NCI-H345 treated with DMSO at 0.1 percent for 48 hours (cell line): Measurements from ENCODE around the gene PARVB.
A peak's percentile ranks its signal among the peaks of the same experiment; 100 is the strongest.
"Not testable (repeated sequence)": the region's sequence is repeated elsewhere in the genome, so short reads cannot be mapped to it uniquely, and the experiment has no call there.

Source experiments
- DNase-seq: peaks from one replicate; lab custom pipeline; 2025; ENCODE audit not compliant: unreplicated experiment; lab: John Stamatoyannopoulos, UW

The PARVB gene

DNA sequence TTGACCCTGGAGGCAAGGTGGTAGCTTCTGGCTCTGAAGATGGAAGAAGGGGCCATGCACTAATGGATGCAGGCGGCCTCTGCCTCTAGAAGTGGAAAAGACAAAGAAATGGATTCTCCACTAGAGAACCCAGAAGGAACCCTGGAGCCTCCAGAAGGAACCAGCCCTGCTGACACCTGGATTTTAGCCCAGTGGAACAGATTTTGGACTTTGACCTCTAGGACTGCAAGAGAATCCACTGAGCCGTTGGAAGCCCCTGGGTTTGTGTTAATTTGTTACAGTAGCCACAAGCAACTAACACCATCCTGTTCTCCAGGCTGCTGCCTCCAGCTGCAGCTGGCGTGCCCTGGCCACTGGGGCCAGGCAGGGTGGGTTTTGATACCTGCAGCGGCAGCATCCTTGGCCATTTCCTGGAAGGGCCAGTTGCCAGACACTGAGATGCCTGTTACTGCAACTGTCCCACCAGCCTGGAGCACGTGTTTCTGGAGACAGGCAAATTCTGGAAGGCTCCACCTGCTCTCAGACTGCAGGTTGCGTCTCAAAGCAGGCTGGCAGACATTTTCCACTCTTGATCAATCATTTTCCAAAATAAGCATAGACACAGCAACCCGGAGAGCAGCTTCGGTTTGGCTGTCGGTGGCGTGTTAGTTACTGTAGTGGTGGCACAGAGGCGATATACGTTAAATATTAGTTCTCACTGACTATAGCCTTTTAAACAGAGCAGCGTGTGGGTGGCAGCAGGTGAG, 79.8 kb downstream of the PARVB start:
- no peak for DNase-seq

DNA sequence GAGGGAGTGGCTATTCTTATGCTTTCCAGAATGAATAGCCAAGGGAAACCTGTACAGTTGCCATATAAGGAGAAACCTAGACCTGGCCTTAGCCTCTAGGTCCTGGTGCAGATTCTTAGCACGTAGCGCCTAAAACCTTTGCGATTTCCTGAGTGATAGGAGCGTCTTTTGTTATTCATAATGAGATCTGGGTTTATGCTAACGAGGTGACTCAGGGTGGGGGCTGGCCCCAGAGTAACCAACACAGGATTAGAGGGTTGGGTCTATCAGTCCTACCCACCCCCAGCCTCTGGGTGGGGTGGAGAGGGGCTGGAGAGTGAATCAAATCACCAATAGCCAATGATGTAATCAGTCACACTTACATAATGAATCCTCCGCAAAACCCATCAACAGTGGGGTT, 83.2 kb downstream of the PARVB start:
- DNase-seq: no peak

DNA sequence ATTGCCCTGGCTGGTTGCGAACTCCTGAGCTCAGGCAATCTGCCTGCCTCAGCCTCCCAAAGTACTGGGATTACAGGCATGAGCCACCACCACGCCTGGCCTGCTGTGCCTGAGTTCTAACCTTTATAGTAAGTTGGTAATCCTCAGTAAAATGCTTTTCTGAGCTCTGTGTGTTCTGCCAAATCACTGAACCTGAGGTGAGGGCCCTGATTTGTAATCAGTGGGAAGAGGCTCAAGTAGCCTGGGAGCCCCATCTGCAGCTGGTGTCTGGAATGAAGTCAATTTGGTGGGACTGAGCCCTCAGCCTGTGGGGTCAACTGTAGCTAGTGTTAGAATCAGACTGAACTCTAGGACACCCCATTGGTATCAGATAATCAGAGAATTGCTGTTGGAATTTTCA, 84.0 kb downstream of the PARVB start:
- DNase-seq: no peak

DNA sequence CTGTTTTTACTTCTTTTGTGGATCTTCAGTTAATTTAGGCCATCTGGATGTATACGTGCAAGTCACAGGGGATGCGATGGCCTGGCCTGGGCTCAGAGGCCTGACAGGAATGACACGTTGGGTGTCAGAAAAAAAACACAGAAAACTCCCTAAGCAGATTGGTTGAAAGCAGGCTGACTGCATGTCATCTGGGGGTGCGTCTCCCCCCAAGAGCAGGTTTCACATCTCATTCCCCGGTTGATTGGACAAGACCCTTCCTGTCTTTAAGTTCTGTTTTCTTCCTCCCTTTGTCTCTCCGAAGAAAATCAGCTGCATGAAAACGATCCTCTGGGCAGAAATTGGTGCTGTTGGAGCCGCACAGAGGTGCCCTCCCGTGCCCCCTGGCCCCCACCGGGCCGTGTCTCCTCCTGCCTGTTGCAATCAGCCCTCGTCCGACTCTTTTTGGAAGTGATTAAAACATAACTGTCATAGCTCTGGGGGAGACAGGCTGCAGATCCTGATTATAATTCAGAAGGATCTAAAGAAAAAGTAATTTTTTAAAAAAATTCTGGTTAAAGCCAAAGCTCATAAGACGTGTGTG, 84.8 kb downstream of the PARVB start:
- no peak for DNase-seq

DNA sequence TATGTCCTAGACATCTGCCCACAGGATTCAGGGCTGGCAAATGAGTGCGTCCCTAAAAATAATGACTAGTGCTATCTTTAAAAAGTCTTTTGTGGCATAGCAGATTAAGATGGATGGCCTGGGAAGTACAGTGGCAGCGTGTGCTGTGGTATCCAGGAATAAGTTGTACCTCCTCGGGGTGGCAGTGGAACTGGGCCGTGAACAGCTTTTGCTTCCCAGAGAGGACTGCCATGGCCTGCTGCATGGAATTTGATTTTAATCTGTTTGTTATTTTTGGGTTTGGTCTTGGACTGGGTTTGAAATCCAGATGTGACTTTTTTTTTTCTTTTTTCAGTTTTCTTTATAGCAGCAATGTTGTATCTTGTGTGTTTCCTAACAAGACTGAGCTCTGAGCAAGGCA, 85.3 kb downstream of the PARVB start:
- DNase-seq: no peak

DNA sequence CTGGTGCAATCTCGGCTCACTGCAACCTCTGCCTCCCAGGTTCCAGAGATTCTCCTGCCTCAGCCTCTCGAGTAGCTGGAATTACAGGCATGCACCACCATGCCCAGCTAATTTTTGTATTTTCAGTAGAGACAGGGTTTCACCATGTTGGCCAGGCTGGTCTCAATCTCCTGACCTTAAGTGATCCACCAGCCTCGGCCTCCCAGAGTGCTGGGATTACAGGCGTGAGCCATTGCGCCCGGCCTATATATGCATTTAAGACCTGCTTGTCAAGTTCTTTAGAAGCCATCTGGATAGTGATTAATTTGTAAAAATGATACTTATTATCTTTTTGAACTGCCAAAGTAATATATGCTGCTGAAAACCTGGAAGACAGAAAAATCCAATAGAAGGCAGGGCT, 86.6 kb downstream of the PARVB start:
- DNase-seq: not testable (repeated sequence)

DNA sequence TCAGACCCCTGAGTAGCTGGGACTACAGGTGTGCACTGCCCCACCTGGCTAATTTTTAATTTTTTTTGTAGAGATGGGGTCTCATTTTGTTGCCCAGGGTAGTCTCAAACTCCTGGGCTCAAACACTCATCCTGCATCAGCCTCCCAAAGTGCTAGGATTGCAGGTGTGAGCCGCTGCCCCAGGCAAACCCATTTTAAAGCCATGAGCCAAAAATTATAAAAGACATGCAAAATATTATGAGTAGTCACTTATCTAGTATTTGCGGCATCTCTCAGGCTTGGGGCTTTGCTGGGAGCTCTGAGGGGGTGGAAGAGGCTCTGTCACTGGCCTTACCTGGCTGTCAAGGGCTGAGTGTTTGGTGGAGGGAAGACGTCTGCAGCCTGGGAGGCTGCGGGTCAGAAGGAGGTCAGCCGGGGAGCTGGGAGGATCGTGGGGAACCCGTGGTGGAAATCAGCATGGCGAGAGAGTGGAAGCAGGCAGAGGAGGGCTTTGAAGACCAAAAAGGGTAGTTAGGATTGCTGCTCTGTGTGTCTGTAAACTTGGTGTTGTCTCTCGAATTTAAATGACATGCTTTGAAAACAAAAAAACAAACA, 87.6 kb downstream of the PARVB start:
- no peak for DNase-seq

DNA sequence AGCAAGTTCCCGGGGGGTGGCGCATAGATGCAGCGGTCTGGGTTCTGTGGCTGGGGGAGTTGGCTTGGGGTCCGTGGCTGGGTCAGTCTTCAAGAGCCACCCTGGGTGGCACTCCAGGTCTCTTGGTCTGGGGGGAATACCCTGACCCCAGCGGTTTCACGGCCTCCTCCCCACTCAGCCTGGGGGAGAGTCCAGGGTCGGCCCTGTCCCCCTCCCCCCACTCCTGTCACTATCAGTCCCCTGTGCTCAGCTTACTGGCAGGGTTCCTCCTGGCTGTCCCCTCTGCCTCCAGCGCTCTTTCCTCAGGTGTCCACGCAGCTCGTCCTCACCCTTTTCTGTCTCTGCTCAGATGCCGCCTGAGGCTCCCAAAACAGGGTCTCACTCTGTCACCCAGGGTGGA, 88.1 kb downstream of the PARVB start:
- DNase-seq: no peak

DNA sequence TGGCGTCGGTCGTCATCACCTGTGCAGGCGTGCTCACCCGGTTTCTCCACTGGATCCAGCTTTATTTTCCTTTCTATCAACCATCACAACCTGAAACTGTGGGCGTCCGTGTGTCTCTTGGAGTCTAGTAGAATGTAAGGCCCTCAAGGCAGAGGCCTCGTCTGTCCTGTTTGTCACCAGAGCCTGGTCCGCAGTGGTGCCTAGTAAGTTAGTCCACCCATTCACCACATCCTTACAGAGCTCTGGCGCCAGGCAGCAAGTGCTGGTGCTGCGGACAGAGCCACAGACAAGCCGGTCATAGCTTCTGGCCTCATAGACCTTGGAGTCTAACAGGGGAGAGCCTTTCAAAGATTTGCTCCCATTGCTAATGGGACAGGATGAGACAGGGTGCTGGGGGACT, 92.2 kb downstream of the PARVB start:
- no peak for DNase-seq

DNA sequence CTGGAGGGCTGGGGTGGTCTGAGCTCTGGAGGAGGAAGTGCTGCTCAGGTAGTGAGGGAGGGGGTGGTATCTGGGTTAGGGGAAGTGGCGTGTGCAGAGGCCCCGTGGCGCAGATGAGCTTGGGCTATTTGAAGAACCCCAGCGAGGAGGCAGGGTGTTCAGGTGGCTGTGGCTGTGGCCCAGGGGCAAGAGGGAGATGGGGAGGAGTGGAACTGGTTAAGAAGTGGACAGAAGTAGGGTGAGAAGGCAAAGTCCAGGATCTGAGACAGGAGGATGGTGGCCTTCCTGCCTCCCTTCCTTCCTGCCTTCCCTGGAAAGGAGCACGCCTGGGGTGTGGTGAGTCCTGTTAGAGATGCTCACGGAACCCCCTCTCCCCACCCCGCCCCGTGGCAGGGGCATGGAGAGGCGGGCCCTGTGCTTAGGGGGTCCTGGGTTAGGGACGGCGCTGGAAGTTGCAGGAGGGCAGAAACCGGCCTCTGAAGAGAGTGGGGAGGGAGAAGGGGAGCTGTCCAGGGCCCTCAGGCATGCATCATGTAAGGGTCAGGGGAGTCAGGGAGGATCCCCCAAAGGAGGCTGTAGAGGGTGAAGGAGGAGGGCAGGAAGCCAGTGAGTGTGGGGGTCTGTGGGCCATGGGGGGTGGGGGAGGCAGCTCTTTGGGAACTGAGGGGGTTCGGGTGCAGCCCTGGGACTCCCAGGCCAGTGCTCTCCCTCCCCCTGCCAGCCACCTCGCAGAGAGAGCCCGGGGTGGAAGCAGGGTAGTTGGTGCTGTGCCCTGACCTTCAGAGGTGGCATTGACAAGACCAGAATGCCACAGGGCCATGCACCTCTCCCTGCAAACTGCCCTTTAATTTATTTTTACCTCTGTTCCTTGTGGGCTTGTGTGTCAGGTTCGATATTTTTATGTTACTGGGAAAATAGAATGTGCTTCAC, 92.9 kb downstream of the PARVB start:
- no peak for DNase-seq

DNA sequence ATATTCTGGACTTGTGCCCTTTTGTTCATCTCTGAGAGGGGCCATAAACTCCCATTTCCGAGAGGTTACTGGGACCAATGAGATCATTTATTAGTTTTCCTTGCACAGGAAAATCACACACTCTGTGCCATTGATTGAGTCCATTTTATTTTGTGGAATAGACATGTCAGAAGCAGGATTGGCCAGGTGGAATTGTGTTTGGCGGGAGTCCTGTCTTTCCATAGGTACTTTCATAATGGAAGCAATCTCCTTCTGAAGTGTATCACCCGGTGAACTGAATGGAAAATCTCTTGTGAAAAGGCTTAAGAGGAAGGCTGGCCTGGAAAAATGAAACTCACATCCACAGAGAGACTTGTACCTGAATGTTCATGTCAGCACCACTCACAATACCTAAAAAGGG, 93.6 kb downstream of the PARVB start:
- DNase-seq: no peak

DNA sequence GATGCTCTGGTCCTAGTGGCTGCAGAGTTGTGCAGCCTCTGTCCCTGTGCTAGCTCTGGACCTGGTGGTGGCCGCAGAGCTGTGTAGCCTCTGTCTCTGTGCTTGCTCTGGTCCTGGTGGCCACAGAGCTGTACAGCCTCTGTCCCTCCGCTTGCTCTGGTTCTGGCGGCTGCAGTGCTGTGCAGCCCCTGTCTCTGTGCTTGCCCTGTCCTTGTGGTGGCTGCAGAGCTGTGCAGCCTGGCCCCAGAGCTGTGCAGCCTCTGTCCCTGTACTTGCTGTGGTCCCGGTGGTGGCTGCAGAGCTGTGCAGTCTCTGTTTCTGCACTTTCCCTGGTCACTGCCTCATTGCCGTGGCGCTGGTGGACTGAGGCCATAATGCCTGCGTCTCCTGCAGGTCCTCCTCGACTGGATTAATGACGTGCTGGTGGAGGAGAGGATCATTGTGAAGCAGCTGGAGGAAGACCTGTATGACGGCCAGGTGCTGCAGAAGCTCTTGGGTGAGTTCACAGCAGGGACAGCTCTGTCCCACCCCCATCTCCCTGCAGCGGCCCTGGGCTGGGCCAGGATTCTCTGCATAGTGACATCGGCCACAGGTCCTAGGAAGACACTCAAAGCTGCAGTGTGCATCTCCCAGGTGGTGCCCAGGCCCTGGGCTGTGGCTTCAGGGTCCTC, 94.7 kb downstream of the PARVB start:
- no peak for DNase-seq

DNA sequence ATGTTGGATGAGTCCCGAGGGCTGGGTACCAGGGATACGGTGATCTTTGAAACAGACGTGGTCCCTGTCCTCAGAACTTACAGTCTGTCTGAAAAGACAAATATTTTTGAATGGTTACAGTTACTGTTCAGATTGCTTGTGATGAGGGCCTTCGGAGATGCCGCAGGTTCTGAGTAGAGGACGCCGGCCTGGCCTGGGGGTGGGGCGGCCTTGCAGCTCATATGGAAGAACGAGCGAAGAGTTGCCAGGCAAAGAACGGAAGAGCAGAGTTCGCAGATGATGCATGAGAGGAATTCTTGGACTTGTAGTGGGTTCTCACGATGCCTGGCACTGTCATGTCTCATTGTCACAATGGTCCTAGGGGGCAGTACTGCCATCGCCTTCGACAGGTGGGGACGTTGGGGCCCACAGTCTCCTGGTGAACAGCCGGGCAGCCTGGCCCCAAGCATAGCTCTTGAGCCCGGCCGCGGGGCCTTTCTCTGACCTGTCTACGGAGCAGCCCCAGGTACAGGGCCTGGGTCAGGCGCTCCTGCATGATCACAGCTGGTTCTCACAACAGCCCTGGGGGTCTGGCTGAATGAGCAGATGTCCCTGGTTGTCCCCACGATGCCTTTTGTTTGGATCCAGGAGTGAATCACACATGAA, 95.7 kb downstream of the PARVB start:
- DNase-seq: no peak

DNA sequence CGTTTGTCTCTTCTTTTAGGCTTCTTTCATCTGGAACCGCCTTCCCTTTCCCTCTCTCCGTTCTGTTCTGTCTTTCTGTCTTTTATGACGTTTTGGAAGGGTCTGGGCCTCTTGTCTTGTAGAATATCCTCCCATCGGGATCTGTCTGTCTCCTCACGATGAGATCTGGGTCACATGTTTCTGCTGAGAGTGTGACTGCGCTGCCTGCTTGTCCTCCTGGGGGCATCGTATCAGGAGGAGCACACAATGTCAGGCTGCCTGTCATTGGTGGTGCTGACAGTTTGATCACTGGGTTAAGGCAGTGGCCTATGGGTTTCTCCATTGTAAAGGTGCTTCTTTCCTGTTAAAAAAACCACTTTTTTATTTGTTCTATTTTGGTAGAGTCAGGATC, 96.2 kb downstream of the PARVB start:
- no peak for DNase-seq

DNA sequence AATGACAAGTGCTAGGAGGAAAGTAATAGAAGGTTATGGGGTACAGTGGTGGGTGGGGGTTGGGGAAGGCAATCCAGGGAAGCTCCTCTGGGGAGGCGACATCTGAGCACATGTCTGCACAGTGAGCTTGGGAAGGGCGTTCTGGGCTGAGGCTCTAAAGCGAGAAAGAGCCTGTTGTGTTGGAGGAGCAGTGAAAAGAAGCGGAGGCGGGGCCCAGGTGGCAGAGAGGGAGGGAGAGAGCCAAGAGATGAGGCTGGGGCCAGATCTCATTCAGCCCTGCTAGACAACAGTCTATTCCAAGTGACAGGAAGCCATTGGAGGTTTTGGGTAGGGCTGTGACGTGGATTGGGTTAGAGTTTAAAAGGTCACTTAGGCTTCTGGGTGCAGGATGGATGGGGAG, 101.3 kb downstream of the PARVB start:
- no peak for DNase-seq

DNA sequence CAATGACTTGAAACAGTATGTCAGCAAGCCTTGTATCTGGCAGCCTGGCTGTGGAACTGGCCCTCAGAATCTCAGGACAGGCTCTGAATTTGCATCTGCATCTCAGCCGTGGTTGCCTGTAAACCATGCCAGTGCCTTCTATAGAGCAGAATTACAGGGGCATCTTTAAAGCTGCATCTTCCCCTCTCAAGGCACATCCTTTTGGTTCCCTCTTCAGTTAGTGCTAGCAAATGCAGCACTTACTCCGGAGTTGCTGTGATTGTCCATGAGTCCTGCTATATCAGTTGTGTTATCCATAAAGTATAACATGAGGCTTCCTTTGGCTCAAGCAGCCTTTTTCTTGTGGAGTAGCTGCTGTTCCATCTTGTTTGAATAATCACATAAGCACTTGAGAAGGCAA, 102.7 kb downstream of the PARVB start:
- DNase-seq: no peak

DNA sequence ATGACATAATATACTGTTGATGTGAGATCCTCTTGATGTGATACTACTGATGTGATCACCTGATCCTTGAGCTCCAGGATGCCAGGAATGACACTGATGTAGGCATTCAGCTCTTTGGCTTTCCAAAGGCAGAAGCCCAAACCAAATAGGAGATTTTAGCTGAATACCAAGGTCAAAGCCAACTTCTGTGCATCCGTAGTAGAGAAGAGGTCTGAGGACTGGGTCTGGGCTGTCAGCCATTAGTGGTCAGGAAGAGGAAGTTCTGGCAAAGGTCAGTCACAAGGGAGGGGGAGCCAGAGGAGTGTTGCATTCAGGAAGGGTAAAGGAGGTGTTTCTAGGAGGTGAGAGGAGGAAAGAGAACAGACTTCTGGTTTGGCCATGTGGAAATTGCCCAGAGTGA, 103.3 kb downstream of the PARVB start:
- no peak for DNase-seq

DNA sequence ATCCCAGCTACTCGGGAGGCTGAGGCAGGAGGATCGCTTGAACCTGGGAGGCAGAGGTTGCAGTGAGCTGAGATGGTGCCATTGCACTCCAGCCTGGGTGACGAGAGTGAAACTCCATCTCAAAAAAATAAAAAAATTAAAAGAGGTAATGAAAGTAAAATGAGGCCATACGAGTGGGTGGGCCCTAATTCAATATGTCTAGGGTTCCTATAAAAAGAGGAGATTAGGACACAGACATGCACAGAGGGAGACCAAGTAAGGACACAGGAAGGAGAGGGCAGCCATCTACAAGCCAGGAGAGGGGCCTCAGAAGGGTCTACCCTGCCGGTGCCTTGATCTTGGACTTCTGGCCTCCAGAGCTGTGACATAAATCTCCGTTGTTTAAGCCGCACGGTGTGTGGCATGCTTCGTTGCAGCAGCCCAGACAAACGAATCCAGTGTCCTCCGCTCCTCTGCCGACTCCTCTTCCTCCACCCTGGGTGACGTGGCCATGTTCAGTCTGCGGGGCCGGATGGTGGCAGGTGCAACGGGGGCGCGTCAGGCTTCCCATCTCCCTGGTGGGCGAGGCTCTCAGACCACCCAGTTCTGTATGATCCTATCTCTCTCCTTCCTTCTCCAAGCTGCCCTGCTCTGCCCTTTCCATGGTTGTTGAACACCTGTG, 105.0 kb downstream of the PARVB start:
- DNase-seq: no peak

DNA sequence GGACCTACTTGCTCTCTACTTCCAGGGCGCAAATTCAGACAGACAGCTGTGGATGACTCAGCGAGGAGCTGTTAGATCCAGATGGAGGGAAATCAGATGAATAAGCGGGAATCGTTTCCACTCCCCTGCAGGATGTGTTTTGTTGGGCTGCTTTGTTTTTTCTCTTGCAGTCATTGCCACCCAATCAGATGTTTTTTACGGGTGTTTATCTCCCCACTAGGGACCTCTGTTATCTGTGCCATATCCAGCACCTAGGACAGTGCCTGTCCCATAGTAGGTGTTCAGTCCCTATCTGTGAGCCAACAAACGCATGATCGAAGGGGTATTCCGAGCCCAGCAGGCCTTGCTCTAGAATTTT, 105.5 kb downstream of the PARVB start:
- DNase-seq: no peak

DNA sequence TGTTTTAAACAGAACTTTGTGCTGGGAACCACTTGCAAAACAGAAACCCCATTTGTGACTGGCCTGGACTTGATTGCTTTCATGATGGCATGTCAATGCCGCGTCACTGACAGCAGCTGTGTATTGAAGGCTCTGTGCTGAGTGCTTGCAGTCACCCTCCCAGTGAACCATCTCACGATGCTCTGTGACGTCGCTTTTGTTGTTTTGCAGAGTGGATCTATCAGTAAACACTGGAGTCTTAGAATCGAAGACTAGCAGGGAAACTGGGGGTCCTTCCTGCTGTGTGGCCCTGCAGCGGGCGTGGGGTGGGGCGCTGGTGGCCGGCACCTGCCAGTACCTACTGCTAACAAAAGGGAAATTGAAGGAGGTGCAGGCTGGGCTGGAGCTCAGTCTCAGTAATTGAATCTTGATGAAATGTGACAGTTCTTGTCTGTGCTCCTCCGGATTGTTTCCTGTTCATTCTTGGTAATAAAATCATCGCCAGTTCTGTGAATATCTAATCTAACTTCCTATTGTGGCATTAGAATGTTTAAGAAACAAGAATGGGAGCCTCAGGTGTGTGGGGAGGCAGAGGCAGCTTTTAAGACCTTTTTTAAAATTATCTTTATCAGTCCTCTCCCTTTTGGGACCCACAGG, 106.1 kb downstream of the PARVB start:
- peak; percentile 55 for DNase-seq
